Measurements from ENCODE around the gene HS3ST5. TPM values are rescaled to one million over a fixed set of nuclear protein-coding genes. Genes with fewer than 3 reads are reported as not detected.

The HS3ST5 gene
- total RNA-seq, 2 donors from 2014 or later, result 0.31 to 2.0 TPM

DNA sequence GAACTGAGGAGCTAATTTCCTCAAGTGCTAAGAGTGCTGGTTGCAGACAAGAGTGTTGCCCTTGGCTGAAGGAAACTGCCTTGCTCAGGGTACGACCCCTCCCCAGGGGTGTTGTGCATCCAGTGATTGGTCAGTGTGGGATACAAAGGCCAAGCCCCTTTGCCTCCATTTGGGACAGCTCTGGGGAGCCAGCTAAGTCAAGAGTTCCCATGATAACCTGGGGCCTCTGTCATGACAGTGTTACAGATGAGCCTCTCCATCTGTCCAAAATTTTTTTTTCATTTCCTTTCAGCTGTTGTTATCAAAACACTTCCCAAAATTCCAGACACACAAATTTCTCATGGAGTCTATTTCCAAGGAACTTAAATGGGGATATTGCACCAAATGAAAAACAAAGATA is 93.3 kb downstream of the HS3ST5 start:
- Mint-ChIP-seq H3K4me1 (peaks cover 12% of the 10 kb centered on the region), H3K27ac (no peak overlapping the region), H3K36me3 (ENCODE audit: low read depth) (peaks cover 1% of the 10 kb centered on the region), H3K9me3 (peaks cover 8% of the 10 kb centered on the region), H3K27me3 (ENCODE audit: insufficient read depth) (no peaks in the 10 kb centered on the region), H3K4me3 (no peak overlapping the region)
- Histone ChIP-seq H3K9ac (ENCODE audit: extremely low read depth, low read length, poor library complexity, severe bottlenecking) (no peak overlapping the region), H3K4me1 (ENCODE audit: control insufficient read depth, insufficient read depth, low read length) (peaks cover 11% of the 10 kb centered on the region), H3K27me3 (ENCODE audit: control insufficient read depth, insufficient read depth, low read length, poor library complexity, severe bottlenecking) (no peaks in the 10 kb centered on the region), H3K4me3 (ENCODE audit: low read length) (no peak overlapping the region), H3K9me3 (ENCODE audit: control insufficient read depth, low read length) (peaks cover 2% of the 10 kb centered on the region), H3K27ac (ENCODE audit: low read depth, low read length) (no peak overlapping the region), H3K36me3 (ENCODE audit: control insufficient read depth, insufficient read depth, low read length) (no peaks in the 10 kb centered on the region)
- 85 to 100% methylated on average over 1 of the region's 1 CpG for WGBS, 2 experiments (ENCODE audit: insufficient coverage in 1 of 2, insufficient read length in 1 of 2)
- TF ChIP-seq, protein P1, sequence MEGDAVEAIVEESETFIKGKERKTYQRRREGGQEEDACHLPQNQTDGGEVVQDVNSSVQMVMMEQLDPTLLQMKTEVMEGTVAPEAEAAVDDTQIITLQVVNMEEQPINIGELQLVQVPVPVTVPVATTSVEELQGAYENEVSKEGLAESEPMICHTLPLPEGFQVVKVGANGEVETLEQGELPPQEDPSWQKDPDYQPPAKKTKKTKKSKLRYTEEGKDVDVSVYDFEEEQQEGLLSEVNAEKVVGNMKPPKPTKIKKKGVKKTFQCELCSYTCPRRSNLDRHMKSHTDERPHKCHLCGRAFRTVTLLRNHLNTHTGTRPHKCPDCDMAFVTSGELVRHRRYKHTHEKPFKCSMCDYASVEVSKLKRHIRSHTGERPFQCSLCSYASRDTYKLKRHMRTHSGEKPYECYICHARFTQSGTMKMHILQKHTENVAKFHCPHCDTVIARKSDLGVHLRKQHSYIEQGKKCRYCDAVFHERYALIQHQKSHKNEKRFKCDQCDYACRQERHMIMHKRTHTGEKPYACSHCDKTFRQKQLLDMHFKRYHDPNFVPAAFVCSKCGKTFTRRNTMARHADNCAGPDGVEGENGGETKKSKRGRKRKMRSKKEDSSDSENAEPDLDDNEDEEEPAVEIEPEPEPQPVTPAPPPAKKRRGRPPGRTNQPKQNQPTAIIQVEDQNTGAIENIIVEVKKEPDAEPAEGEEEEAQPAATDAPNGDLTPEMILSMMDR (conservative IDR thresholded peaks at IDR 0.05), result no peak
- no peak for DNase-seq

DNA sequence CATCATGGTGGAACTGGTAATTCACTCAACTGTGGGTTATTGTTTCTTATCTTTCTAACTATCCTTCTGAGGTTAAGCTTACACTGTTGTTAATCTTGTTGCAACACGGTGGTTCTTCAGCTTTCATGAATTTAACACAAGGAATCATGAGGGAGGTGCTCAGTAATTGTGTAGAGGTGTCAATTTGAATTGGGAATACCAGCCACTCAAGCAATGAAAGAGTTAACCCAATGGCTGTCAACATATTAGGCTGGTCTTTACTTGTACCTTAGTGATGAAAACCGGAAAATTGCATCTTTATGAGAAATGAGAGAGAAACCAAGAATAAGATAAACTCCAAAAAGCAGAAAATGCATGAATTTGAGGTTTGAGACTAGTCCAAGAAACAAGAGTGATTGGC is 95.7 kb downstream of the HS3ST5 start:
- H3K4me1 Mint-ChIP-seq, result peaks cover 12% of the 10 kb centered on the region
- no peak for DNase-seq
- peaks cover 11% of the 10 kb centered on the region for H3K4me1 ChIP-seq (ENCODE audit: control insufficient read depth, insufficient read depth, low read length)
- no peak overlapping the region for H3K27ac ChIP-seq (ENCODE audit: low read depth, low read length)
- H3K9me3 Mint-ChIP-seq, result no peaks in the 10 kb centered on the region
- no peaks in the 10 kb centered on the region for H3K9me3 ChIP-seq (ENCODE audit: control insufficient read depth, low read length)
- H3K36me3 ChIP-seq (ENCODE audit: control insufficient read depth, insufficient read depth, low read length), result no peaks in the 10 kb centered on the region
- H3K4me3 Mint-ChIP-seq, result no peak overlapping the region
- 51 to 75% methylated on average over 1 to 2 of the region's 2 CpGs for WGBS, 2 experiments (ENCODE audit: insufficient coverage in 1 of 2, insufficient read length in 1 of 2)
- TF ChIP-seq, protein P1 (conservative IDR thresholded peaks at IDR 0.05), result no peak
- H3K9ac ChIP-seq (ENCODE audit: extremely low read depth, low read length, poor library complexity, severe bottlenecking), result no peak overlapping the region
- no peaks in the 10 kb centered on the region for H3K27me3 Mint-ChIP-seq (ENCODE audit: insufficient read depth)
- H3K4me3 ChIP-seq (ENCODE audit: low read length), result peak overlapping the region; percentile 6
- no peaks in the 10 kb centered on the region for H3K27me3 ChIP-seq (ENCODE audit: control insufficient read depth, insufficient read depth, low read length, poor library complexity, severe bottlenecking)
- H3K36me3 Mint-ChIP-seq (ENCODE audit: low read depth), result no peaks in the 10 kb centered on the region
- no peak overlapping the region for H3K27ac Mint-ChIP-seq

DNA sequence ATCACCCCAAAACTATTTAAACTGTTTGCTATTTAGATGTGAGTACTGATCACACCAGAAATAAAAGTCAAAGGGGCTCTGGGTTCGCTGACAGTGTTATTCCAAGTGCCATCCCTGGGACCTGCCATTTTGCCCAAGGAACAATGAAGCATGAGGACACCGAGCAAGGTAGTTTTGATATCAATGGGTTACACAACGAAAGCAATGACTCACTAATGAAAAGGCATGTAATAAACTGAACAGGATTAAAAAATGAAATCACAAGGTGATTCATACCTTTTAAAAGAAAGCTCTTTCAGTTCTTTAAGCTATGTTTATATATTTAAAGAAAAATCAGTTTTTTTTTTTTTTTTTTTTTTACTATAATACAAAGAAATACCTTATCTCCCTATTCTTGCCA is 102.0 kb downstream of the HS3ST5 start:
- no peaks in the 10 kb centered on the region for H3K36me3 Mint-ChIP-seq (ENCODE audit: low read depth)
- Histone ChIP-seq H3K27ac (ENCODE audit: low read depth, low read length) (no peak overlapping the region), H3K4me3 (ENCODE audit: low read length) (no peak overlapping the region), H3K36me3 (ENCODE audit: control insufficient read depth, insufficient read depth, low read length) (no peaks in the 10 kb centered on the region), H3K4me1 (ENCODE audit: control insufficient read depth, insufficient read depth, low read length) (no peaks in the 10 kb centered on the region), H3K9me3 (ENCODE audit: control insufficient read depth, low read length) (no peaks in the 10 kb centered on the region), H3K9ac (ENCODE audit: extremely low read depth, low read length, poor library complexity, severe bottlenecking) (no peak overlapping the region), H3K27me3 (ENCODE audit: control insufficient read depth, insufficient read depth, low read length, poor library complexity, severe bottlenecking) (no peaks in the 10 kb centered on the region)
- DNase-seq, result no peak
- no peak overlapping the region for H3K4me3 Mint-ChIP-seq
- H3K27ac Mint-ChIP-seq, result no peak overlapping the region
- H3K27me3 Mint-ChIP-seq (ENCODE audit: insufficient read depth), result no peaks in the 10 kb centered on the region
- no peaks in the 10 kb centered on the region for H3K4me1 Mint-ChIP-seq
- H3K9me3 Mint-ChIP-seq, result no peaks in the 10 kb centered on the region
- TF ChIP-seq, protein P1 (conservative IDR thresholded peaks at IDR 0.05), result no peak
- 88 to 89% methylated on average over 3 of the region's 3 CpGs for WGBS, 2 experiments (ENCODE audit: insufficient coverage in 1 of 2, insufficient read length in 1 of 2)

Data from endodermal cell (in vitro differentiated cells).